SW480 (cell line): Measurements from ENCODE around the gene HIKESHI.

Experiments used
- DNase-seq: peaks from one replicate; pipeline ENCODE4 v3.0.0-alpha.2; 2016; ENCODE audit warnings: low spot score

Gene HIKESHI

DNA sequence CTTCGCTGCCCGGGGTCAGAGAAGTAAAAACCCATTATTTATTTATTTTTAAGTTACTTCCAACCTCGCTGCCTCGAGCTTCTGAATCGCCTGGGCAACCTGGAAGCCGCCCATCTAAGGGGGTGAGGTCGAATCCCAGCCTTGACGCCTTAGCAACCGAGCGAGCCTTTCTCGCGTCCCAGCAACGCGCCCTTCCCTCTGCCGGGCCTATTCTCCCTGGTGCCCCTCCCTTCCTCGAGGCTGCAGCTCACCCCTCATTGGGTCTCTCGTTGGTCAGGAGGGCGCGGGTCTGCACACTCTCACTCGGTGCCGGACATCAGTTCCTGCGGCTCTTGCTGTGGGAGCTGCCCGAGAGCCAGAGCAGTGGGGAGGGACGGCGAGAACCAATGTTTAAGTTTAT is 72.5 kb downstream of the HIKESHI start, which contains the start of gene CCDC81:
CCDC81 (plus strand) TSS at position 302 of the 400 bp plus-strand sequence. CDS start 277 bp downstream, outside the sequence.
- DNase-seq, result no peak

DNA sequence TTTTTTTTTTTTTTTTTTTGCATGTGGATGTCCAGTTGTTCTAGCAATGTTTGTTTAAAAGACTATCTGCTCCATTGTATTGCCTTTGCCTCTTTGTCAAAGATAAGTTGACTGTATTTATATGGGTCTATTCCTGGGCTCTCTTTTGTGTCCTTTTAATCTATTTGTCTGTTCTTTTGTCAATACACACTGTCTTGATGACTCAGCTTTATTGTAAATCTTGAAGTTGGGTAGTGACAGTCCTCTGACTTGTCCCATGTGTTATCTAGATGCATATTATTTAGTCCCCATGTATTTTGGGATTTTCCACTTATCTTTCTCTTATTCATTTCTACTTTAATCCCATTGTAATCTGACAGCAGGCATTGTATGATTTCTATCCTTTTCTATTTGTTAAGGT is 75.9 kb downstream of the HIKESHI start:
- no peak for DNase-seq

DNA sequence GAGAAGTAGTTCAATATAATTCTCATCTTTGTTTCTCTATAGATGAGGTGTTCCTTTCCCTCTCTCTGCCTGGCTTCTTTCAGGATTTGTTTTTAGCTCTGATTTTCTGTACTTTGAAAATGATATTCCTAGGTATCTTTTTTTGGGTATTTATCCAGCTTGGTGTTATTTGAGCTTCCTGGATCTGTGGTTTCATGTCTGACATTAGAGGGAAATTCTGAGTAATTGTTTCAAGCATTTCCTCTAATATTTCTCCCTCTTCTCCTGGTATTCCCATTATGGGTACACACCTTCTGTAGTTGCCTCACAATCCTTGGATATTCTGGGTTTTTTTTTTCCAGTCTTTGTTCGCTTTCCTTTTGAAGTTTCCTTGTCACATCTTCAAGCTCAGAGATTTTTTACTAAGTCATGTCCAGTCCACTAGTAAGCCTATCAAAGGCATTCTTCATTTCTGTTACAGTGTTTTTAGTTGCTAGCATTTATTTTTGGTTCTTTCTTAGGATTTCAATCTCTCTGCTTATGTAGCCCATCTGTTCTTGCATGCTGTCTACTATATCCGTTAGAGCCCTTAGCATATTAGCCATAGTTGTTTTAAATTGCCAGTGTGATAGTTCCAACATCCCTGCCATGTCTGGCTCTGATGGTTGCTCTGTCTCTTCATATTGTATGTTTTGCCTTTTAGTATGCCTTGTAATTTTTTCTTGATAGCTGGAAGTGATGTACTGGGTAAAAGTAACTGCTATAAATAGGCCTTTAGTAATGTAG is 78.4 kb downstream of the HIKESHI start:
- DNase-seq, result no peak

DNA sequence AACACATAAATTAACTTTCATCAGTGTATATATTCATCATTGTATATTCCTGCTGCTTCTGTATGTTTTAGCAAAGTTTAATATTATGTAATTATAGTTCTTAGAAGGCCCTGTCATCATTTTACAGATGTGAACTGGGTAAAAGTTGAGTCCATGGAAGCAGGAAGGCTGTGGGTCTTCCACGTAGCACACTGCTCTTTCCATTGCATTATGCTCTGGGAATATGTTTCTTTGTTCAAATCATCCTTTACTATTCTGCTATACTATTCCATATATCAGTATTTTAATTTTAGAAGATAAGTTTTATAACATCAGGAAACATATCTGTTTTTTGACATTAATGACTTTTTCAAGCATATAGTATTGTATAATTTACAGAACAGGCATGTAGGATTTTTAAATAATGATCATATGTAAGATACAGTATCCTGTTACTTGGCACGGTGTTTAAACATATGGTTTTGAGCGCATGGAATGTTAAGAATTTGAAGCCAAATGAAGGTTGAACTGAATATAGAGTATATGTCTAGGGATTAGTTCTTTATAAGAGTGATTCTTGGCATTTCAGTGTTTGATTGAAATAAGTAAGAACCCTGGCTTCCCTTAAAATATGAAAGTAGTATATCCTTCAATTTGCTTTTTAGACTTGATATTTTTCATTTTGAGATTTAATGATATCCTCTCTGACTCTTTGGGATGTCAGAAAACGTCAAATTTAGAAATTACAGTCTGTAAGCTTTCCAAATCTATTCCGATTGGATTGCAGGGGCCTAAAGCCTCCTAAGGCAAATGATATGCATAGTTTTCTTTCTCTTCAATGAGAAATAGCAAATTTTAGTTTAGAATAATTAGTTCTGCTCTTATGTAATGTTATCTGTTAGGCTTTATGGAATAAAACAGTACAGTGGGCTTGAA is 81.3 kb downstream of the HIKESHI start:
- no peak for DNase-seq

DNA sequence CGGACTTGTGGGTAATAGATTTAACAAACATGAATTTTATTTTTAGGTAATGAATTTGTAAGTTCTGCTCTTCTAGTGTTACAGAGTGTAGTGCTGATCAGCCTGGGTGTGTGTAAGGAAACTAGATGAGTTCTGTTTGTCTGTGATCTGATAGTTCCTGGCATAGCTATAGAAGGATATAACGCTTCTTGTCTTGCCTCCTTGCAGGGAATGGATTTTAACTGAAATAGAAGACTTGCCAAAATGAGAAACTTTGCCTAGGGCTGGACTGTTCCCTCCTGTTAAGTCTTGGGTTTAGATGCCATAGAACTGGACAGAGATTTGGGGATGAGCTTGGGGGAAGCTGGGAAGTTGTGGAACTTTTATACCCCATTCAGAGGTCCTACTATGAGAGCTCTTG is 84.2 kb downstream of the HIKESHI start:
- DNase-seq, result no peak

DNA sequence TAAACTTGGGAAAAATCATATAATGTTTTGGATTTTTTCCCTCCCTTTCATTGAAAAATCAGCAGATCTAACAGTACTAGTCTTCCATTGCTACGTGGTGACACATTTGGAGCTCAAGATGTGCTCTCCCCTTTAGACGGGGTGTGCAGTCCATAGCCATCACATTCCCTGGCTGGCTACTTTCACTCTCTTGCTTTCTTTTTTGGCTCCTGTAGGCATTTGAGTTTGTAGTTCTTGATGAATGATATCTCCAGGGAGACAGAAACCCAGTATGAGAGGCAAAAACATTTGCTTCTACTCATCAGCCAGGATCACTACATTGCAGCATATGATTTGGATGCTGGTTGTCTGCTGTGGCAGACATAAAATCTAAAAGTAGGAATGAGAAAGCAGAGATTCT is 84.7 kb downstream of the HIKESHI start:
- no peak for DNase-seq

DNA sequence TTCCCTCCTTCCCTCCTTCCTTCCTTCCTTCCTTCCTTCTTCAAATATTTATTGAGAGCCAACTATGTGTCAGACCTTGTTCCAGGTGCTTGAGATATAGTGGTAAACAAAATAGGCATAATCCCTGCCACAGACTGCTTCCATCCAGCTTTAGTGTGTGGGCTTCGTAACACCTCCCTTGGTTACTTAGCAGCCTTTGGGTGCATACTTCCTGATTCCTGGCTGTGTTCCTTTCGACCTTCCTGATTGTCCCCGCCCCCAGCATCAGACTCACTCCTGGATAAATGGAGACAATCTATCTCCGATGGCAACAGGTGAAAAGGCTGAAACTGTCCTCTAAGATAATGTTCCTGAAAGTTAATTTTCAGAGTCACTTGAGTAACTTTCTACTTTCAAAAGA is 86.2 kb downstream of the HIKESHI start:
- no peak for DNase-seq

DNA sequence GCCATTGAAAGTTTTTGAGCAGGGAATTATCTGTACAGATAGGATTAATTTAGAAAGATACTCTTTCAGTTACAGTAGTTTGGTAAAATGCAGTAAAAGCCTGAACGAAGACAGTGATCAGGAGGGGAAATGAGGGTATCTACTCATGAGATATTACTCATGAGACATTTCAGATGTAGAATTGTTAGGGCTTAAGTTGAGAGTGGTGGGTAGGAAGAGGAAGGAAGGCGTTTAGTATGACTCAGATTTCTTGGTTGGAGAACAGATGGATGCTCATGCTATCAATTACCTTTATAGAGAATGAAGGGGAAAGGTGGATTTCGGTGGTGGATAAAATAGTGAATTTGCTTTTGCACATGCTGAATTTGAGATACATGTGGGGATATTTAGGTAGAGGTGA is 88.4 kb downstream of the HIKESHI start:
- DNase-seq, result no peak

DNA sequence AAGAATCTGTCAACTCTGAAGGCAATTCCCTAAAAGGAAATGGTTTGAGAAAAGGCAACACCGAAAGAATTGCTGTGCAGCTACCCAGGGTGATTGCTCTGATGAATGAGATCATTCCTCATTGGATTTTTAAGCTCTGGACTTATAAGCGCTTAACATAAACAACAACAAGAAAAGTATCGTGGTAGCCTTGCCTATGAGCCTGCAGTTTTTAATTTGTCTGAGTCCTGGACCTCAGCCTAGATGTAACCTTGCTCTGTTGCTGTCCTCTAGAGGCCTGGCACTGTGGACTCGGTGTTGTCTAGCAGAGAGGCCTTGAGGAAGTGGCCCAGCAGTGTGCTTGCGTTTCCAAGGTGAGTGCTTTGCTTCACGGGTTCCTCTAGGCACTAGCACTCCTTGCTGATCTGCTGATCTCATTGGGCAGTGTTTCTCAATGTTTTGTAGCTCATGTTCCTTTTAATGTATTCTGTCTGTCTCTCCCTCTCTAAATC is 93.1 kb downstream of the HIKESHI start:
- no peak for DNase-seq
